CD1c-positive myeloid dendritic cell (primary cell): ENCODE data around the gene TERT.
"Not testable (repeated sequence)": the region's sequence is repeated elsewhere in the genome, so short reads cannot be mapped to it uniquely, and the experiment has no call there.

Source experiments
- DNase-seq: peaks from one replicate; pipeline ENCODE4 v3.0.0-alpha.2; 2016; ENCODE audit errors: extremely low spot score

The TERT gene

GRCh38 chr5:1294835-1295649 lies at the start of gene TERT:
TERT (minus strand) TSS chr5:1295068; CDS start chr5:1294989, 79 bp downstream.
- DNase-seq = peak; percentile 23

GRCh38 chr5:1343931-1344901 lies 49.3 kb upstream of the TERT start:
- DNase-seq = peak; percentile 22

GRCh38 chr5:1343315-1343751 lies 48.5 kb upstream of the TERT start:
- no peak for DNase-seq

- DNase-seq = not testable (repeated sequence)
Observed at GRCh38 chr5:1342711-1343110, 47.8 kb upstream of the TERT start.

- DNase-seq = no peak
Observed at GRCh38 chr5:1342268-1342667, 47.4 kb upstream of the TERT start.

GRCh38 chr5:1341863-1342262 lies 47.0 kb upstream of the TERT start:
- DNase-seq = no peak

DNA sequence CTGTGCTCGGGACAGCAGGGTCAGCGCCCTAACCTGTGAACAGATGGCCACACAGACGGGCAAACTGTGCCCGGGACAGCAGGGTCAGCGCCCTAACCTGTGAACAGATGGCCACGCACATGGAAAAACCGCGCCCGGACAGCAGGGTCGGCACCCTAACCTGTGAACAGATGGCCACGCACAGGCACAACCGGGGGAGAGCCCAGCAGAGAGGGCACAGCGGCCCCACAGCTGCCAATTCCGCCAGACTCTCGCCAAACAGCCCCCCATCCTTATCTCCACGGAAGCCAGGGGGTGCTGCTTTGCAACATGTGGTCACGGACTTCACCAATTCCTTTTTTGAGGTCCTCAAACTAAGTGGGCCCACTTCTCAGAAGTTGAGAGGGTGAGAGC lies 44.9 kb upstream of the TERT start:
- not testable (repeated sequence) for DNase-seq

- DNase-seq = not testable (repeated sequence)
Observed at GRCh38 chr5:1339139-1339817, 44.4 kb upstream of the TERT start.

DNA sequence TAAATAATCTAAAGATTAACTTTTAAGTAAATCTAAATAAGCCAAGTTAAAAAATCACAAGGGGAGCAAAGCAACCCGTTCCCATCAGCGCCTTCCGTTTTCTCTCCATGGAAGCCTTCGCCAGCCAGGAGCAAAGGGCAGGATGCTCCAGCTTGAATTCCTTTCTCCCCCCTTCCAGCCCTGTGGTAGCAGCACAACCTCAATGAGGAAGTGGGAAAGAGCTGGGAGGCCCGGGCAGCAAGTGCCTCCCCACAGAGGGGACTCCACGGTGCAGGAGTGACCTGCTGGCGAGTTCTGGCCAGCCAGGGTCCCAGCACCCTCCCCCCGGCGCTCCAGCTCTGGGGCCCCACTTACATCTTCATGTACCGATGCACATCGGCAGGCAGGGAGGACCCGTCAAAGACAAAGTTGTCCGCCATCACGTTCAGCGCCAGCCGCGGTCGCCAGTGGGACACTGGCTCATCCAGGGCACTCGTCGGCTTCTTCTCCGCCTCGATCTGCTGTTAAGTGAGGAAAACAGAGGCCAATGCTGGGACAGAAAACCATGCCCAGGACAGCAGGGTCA lies 43.7 kb upstream of the TERT start:
- DNase-seq = no peak

GRCh38 chr5:1338196-1338490 lies 43.3 kb upstream of the TERT start:
- no peak for DNase-seq

GRCh38 chr5:1337489-1338195 lies 42.8 kb upstream of the TERT start:
- no peak for DNase-seq

DNA sequence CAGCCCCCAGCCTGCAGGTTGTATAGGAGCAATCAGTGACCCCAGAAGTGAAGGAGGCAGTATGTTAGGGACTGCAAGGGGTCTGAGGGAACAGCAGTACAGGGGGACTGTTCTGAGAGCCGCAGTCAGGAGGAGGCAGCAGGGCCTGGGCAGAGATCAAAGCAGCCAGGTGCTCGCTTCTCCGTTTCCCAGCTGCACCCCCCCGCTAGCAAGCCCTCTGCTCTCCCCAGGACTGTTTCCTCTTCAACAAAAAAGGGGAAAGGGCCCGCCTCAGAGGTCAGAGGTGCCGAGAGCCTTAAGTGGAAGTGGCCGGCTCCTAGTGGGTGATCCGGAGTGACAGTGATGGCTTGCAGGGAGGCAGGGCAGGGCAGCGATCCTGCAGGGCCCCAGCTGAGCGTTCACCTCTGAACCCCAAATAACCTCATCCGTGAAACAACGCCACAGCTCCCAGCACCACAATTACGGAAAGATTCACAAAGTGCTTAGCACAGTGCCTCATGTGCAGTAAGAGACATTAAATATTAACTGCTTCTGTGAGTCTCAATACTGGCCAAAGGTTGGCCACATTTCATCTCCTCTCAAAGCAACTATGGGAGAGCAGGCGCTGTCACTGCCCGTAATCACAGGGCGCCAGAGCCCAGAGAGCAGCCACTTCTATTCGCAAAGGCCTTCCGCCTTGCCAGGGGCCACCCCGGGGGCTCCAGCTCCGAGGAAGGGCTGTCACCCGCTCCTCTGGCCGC lies 42.1 kb upstream of the TERT start:
- no peak for DNase-seq

- DNase-seq = no peak
Observed at GRCh38 chr5:1336106-1336561, 41.3 kb upstream of the TERT start.

DNA sequence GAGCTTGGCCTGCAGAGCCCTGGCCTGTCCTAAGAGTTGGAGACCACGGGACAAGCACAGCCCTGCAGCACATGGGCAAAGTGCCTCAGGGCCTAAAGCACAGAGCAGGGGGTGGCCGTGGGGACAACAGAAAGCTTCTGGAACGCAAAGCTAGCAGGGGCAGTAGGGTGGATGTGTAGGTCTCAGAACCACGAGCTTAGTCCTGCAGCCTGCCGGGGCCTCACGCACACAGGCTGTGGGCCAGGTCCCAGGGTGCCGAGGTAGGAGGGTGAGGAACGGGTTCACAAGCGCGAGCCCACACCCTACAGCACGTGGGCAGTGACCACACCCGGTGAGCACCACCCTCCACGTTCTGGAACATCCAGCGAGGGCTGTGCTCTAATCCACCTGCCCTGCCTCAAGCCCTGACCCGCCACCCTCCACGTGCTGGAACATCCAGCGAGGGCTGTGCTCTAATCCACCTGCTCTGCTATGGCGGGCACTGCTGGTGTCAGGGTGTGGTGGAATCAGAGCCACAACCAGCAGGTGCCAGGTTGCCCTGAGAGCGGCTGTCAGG lies 40.8 kb upstream of the TERT start:
- DNase-seq = no peak

DNA sequence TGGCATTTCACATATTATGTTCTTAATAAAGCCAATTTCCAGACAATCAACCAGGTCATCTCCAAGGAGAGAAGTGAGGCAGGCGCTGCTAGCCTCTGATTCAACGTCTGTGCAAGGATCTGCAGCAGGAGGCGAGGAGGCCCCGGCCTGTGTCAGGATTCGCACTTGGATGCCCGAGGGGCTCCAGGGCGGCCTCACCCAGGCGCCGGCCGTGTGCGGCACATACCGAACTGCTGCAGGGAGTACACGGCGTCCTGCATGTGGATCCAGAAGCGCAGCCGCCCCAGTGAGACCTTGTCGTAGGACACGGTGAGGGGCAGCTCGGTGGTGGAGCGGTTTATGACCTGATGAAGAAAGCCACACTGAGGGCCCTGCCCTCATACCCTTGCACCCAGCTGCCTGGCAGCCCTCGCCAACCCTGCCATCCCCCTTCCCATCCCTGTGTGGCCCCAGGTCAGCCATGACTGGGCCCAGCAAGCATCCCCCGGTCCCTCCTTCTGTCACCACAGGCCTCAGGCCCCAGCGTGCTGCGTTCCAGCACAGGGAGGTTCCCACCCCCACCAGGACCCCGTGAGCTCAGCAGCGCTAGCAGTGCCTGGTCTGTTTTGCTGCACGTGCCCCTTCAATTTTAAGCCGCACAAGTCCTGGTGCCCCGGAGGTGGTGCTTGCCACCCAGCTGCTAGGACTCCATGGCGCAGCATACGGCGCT lies 40.1 kb upstream of the TERT start:
- DNase-seq = no peak

DNA sequence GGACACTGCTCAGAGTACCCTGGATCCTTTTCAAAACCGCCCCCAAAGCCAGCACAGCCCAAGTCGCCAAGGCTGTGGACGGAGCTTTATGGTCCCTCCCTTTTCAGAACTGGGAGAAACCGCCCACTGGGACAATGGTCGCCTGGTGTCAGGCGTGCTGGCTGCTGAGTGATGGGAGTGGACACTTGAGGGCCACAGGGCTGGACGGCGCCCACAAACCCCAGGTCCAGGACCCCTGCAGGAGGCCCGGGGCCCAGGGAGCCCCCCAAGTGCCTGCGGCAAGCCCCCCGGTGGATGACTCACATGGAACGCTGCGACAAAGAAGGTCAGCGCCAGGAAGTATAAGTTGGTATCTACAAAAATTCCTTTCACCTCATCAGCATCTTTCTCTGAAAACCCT lies 39.1 kb upstream of the TERT start:
- DNase-seq = no peak

GRCh38 chr5:1333286-1333685 lies 38.4 kb upstream of the TERT start:
- DNase-seq = not testable (repeated sequence)

- DNase-seq = no peak
Observed at GRCh38 chr5:1332461-1333001, 37.7 kb upstream of the TERT start.

GRCh38 chr5:1331861-1332405 lies 37.1 kb upstream of the TERT start:
- no peak for DNase-seq
